Heart left ventricle (tissue), 16 donors: ENCODE data around the gene CPLX3. TPM values are rescaled to one million over a fixed set of nuclear protein-coding genes. Genes with fewer than 3 reads are reported as not detected.

ENCODE experiments used
- ATAC-seq, 4 donors: fragments of 200-7000 bp; cut with Tn5 transposase; one replicate each; pipeline ENCODE4 v1.9.1; 2020 to 2022; ENCODE audit warnings: moderate library complexity in 4 of 4, mild to moderate bottlenecking in 3 of 4, moderate number of reproducible peaks in 1 of 4
- DNase-seq, 5 donors: peaks; one replicate each; pipeline ENCODE4 v3.0.0-alpha.2; 2020
- H3K27ac ChIP-seq, 12 donors: fragments of 200-600 bp; sonication (generic) in 4 of 12; one replicate each; pipeline versions ENCODE4 v1.5.0 to v1.8.0; 2016 to 2022; ENCODE audit warnings: mild to moderate bottlenecking in 2 of 12
- H3K27me3 ChIP-seq, 9 donors: fragments of 200-600 bp; sonication (generic) in 2 of 9; one replicate each; pipeline versions ENCODE4 v1.5.1 to v1.8.0; 2016 to 2022; ENCODE audit warnings: mild to moderate bottlenecking in 3 of 9
- H3K36me3 ChIP-seq, 9 donors: fragments of 200-600 bp; sonication (generic) in 2 of 9; one replicate each; pipeline versions ENCODE4 v1.5.0 to v1.8.0; 2018 to 2022; ENCODE audit warnings: mild to moderate bottlenecking in 2 of 9
- H3K4me1 ChIP-seq, 12 donors: fragments of 200-600 bp; sonication (generic) in 4 of 12; one replicate each; pipeline versions ENCODE4 v1.5.0 to v1.8.0; 2016 to 2022; ENCODE audit warnings: mild to moderate bottlenecking in 3 of 12
- H3K4me3 ChIP-seq, 12 donors: fragments of 200-600 bp; sonication (generic) in 4 of 12; one replicate each; pipeline versions ENCODE4 v1.5.0 to v1.8.0; 2017 to 2022; ENCODE audit warnings: mild to moderate bottlenecking in 9 of 12, moderate library complexity in 4 of 12
- H3K9me3 ChIP-seq, 12 donors: fragments of 200-600 bp; sonication (generic) in 4 of 12; one replicate each; pipeline versions ENCODE4 v1.5.0 to v1.8.0; 2016 to 2022; ENCODE audit warnings: mild to moderate bottlenecking in 1 of 12
- POLR2A ChIP-seq, 2 donors: fragments of 450-650 bp; IDR thresholded peaks; one replicate each; pipeline ENCODE4 v1.6.1; 2017; ENCODE audit warnings: antibody characterized with exemption in 2 of 2, mild to moderate bottlenecking in 2 of 2, moderate library complexity in 2 of 2
- WGBS, 4 donors: extraction: QIAGEN DNeasy Blood & Tissue Kit in 2 of 4; methylation state at CpG; one replicate each; pipeline versions ENCODE4 v1.1.5 to v1.1.7; 2013 to 2018; 5-methylcytosine and 5-hydroxymethylcytosine counted together
- intact Hi-C, 10 donors: fragments of 100-400 bp; cut with DNase I; formaldehyde crosslinking; loops; one replicate each; pipeline versions ENCODE4 v1.11.1 to v1.14.2; 2022
- polyA plus RNA-seq, 2 donors: library from polyadenylated mRNA; stranded (reverse); fragments of 200-250 nt; gene quantifications; one replicate each; pipeline ENCODE4 v1.2.3, GENCODE V29; 2013
- total RNA-seq, 9 donors: library from RNA; depleted of rRNA in 2 of 9; stranded (reverse); fragments of >200 nt in 2 of 9; fragmentation: NEBNext Ultra II Directional in 3 of 9; extraction: Animal tissue kit (Norgen Biotek cat#: 25700) in 3 of 9; gene quantifications; one replicate each; pipeline versions ENCODE4 v1.1.0 to v1.2.4, GENCODE V29; 2016 to 2023
- TF ChIP-seq, protein P1 (sequence below), 12 donors: fragments of 200-600 bp; sonication (generic) in 4 of 12; IDR thresholded peaks; one replicate each; pipeline versions ENCODE4 v1.5.0 to v1.8.0; 2018 to 2022; ENCODE audit warnings: antibody characterized with exemption in 12 of 12, mild to moderate bottlenecking in 5 of 12
- donor health status: ischemic (EF 13 %, LVEDD 7.1; RV severe dilation, severe dysfunction).
- donor health status: healthy with polysubstance abuse.
- donor health status: DM: no; HTN: yes; CAD: no.
- donor health status: DM: no; HTN: no; CAD: no.
- donor health status: ischemic (EF 25% LVEDD 6.9; RV normal size, moderate dysfunction).
- donor health status: ischemic (EF 25% LVEDD 5.7; RV mildly dilated, moderate dysfunction).
- donor health status: healthy.
- donor health status: DM: yes; HTN: yes; CAD: no.
- donor health status: ischemic (EF 35%, LVEDD 5.7; RV mildly dilated, moderate dysfunction).
- donor health status: nonischemic (EF 11% LVEDD 7.7; RV severe dilation, severe dysfunction).
- donor health status: DM: yes; HTN: yes; CAD: no.
- donor health status: PGD.
- donor health status: ischemic (EF 29% LVEDD 5.4; RV normal size, mild dysfunction).
- donor health status: nonischemic (EF 23%, LVEDD 6.1; RV moderate dilation, normal function).

The CPLX3 gene
- total and polyA plus RNA-seq, 11 donors: 0.06 to 3.3 (median 1.6) TPM; not detected in 3

- WGBS, 4 donors: 12 to 20% (median 19%) methylated on average over 6 of the region's 6 CpGs
Observed at GRCh38 chr15:74869726-74870407, 43.4 kb downstream of the CPLX3 start.

GRCh38 chr15:74870436-74871215 is 44.2 kb downstream of the CPLX3 start:
- Histone ChIP-seq H3K4me1 (peaks cover 11 to 77% (median 65%) of the 10 kb centered on the region in 12 donors), H3K9me3 (no peaks in the 10 kb centered on the region), H3K36me3 (peaks cover 0 to 9% (median 0%) of the 10 kb centered on the region in 9 donors), H3K27me3 (no peaks in the 10 kb centered on the region), H3K4me3 (peak overlapping the region in 3 of 12 donors; percentile 8 to 86 (median 17)), H3K27ac (peak overlapping the region; percentile 43 to 97 (median 78))
- intact Hi-C loops: loop anchor here in 1 of 10 donors (5.0 kb wide), 1 partner anchor 37 kb away; the partner anchor contains the start of gene FAM219B
- DNase-seq (no peak), ATAC-seq (no peak)
- TF ChIP-seq, protein P1, sequence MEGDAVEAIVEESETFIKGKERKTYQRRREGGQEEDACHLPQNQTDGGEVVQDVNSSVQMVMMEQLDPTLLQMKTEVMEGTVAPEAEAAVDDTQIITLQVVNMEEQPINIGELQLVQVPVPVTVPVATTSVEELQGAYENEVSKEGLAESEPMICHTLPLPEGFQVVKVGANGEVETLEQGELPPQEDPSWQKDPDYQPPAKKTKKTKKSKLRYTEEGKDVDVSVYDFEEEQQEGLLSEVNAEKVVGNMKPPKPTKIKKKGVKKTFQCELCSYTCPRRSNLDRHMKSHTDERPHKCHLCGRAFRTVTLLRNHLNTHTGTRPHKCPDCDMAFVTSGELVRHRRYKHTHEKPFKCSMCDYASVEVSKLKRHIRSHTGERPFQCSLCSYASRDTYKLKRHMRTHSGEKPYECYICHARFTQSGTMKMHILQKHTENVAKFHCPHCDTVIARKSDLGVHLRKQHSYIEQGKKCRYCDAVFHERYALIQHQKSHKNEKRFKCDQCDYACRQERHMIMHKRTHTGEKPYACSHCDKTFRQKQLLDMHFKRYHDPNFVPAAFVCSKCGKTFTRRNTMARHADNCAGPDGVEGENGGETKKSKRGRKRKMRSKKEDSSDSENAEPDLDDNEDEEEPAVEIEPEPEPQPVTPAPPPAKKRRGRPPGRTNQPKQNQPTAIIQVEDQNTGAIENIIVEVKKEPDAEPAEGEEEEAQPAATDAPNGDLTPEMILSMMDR (IDR thresholded peaks at IDR 0.05): no peak
- no peak for TF ChIP-seq POLR2A (IDR thresholded peaks at IDR 0.05)
- 32 to 37% (median 34%) methylated on average over 6 of the region's 6 CpGs for WGBS, 4 donors

More at GRCh38 chr15:74869726-74870407, 43.4 kb downstream of the CPLX3 start:
- Histone ChIP-seq H3K4me1 (peaks cover 11 to 81% (median 65%) of the 10 kb centered on the region in 12 donors), H3K36me3 (peaks cover 0 to 9% (median 0%) of the 10 kb centered on the region in 9 donors), H3K9me3 (no peaks in the 10 kb centered on the region), H3K4me3 (peak overlapping the region in 4 of 12 donors; percentile 4 to 86 (median 23)), H3K27ac (peak overlapping the region; percentile 43 to 97 (median 78)), H3K27me3 (no peaks in the 10 kb centered on the region)
- intact Hi-C loops: loop anchor here in 1 of 10 donors (5.0 kb wide), 1 partner anchor 37 kb away; the partner anchor contains the start of gene FAM219B
- ATAC-seq (peak in 3 of 4 donors; percentile 34 to 54 (median 52)), DNase-seq (peak; percentile 73 to 83 (median 78))
- TF ChIP-seq POLR2A (IDR thresholded peaks at IDR 0.05): no peak
- TF ChIP-seq, protein P1 (IDR thresholded peaks at IDR 0.05): no peak

GRCh38 chr15:74872702-74873035 is 46.2 kb downstream of the CPLX3 start:
- WGBS, 4 donors: 0 to 2% (median 1%) methylated on average over 11 of the region's 11 CpGs
- DNase-seq (no peak), ATAC-seq (no peak)
- no peaks in the 10 kb centered on the region for H3K27me3 ChIP-seq
- intact Hi-C loops: loop anchor here in 1 of 10 donors (5.0 kb wide), 1 partner anchor 35 kb away; the partner anchor contains the start of gene FAM219B
- H3K4me3 ChIP-seq: peak overlapping the region; percentile 55 to 95 (median 84)
- H3K36me3 ChIP-seq: peaks cover 0 to 9% (median 0%) of the 10 kb centered on the region in 9 donors
- peaks cover 11 to 58% (median 49%) of the 10 kb centered on the region in 12 donors for H3K4me1 ChIP-seq
- TF ChIP-seq, protein P1 (IDR thresholded peaks at IDR 0.05): no peak
- TF ChIP-seq POLR2A (IDR thresholded peaks at IDR 0.05): no peak
- H3K27ac ChIP-seq: peak overlapping the region; percentile 82 to 100 (median 94)
- no peaks in the 10 kb centered on the region for H3K9me3 ChIP-seq
